ENCODE data around the gene SPC25. TPM values are rescaled to one million over a fixed set of nuclear protein-coding genes. Genes with fewer than 3 reads are reported as not detected.
"Not testable (repeated sequence)": the region's sequence is repeated elsewhere in the genome, so short reads cannot be mapped to it uniquely, and the experiment has no call there.

SPC25 gene
- 36.2 and 36.6 TPM in 2 replicates for total RNA-seq

- intact Hi-C loops (cut with micrococcal nuclease): loop anchor here (2.0 to 10.0 kb wide), 4 partner anchors 27 to 1595 kb away; partner anchors contain the start of genes B3GALT1, CERS6 and STK39
Measured at GRCh38 chr2:168890006-168890782, at the start of gene SPC25. Gene SPC25, minus strand, starts transcription at chr2:168890430. Its CDS starts 911 bp downstream, at chr2:168889519.

- intact Hi-C loops (cut with micrococcal nuclease): no loop called here
Measured at GRCh38 chr2:168939918-168940317, 49.7 kb upstream of the SPC25 start.

GRCh38 chr2:168939061-168939460, 48.8 kb upstream of the SPC25 start:
- intact Hi-C loops (cut with micrococcal nuclease): no loop called here

GRCh38 chr2:168935810-168936581, 45.8 kb upstream of the SPC25 start:
- intact Hi-C loops (cut with micrococcal nuclease): no loop called here

GRCh38 chr2:168934826-168935225, 44.6 kb upstream of the SPC25 start:
- intact Hi-C loops (cut with micrococcal nuclease): no loop called here

- intact Hi-C loops (cut with micrococcal nuclease): not testable (repeated sequence)
Measured at GRCh38 chr2:168932174-168932573, 41.9 kb upstream of the SPC25 start.

GRCh38 chr2:168930242-168930641, 40.0 kb upstream of the SPC25 start:
- intact Hi-C loops (cut with micrococcal nuclease): no loop called here

GRCh38 chr2:168929031-168929430, 38.8 kb upstream of the SPC25 start:
- intact Hi-C loops (cut with micrococcal nuclease): no loop called here

GRCh38 chr2:168928113-168928831, 38.0 kb upstream of the SPC25 start:
- intact Hi-C loops (cut with micrococcal nuclease): no loop called here

GRCh38 chr2:168926621-168927386, 36.6 kb upstream of the SPC25 start:
- intact Hi-C loops (cut with micrococcal nuclease): no loop called here

- intact Hi-C loops (cut with micrococcal nuclease): loop anchor here (1.0 kb wide), 2 partner anchors 147 to 573 kb away; no protein-coding TSS in a partner anchor
Measured at GRCh38 chr2:168920504-168921157, 30.4 kb upstream of the SPC25 start.

GRCh38 chr2:168916331-168916675, 26.1 kb upstream of the SPC25 start:
- intact Hi-C loops (cut with micrococcal nuclease): loop anchor here (2.0 kb wide), 1 partner anchor 26 kb away; the partner anchor contains the start of gene SPC25

GRCh38 chr2:168915441-168916330, 25.5 kb upstream of the SPC25 start:
- intact Hi-C loops (cut with micrococcal nuclease): loop anchor here (2.0 kb wide), 1 partner anchor 25 kb away; the partner anchor contains the start of gene SPC25

GRCh38 chr2:168913495-168913894, 23.3 kb upstream of the SPC25 start:
- intact Hi-C loops (cut with micrococcal nuclease): no loop called here

GRCh38 chr2:168912901-168913369, 22.7 kb upstream of the SPC25 start:
- intact Hi-C loops (cut with micrococcal nuclease): no loop called here

GRCh38 chr2:168912466-168912865, 22.2 kb upstream of the SPC25 start:
- intact Hi-C loops (cut with micrococcal nuclease): no loop called here

GRCh38 chr2:168910330-168910729, 20.1 kb upstream of the SPC25 start:
- intact Hi-C loops (cut with micrococcal nuclease): no loop called here

GRCh38 chr2:168907940-168908662, 17.9 kb upstream of the SPC25 start:
- intact Hi-C loops (cut with micrococcal nuclease): no loop called here

Data from T-helper 2 cell treated with Interferon-gamma antibody and Interleukin-4, amounts not matched to agents 100 ng/mL and 5 ng/mL, for 36 hours (primary cell).